NCI-H2081 (cell line): Measurements from ENCODE around the gene PITPNC1.
"Not testable (repeated sequence)": the region's sequence is repeated elsewhere in the genome, so short reads cannot be mapped to it uniquely, and the experiment has no call there.

ENCODE experiments used
- DNase-seq, 2 experiments: peaks; one replicate each; lab custom pipeline; 2025; lab: John Stamatoyannopoulos, UW

PITPNC1 gene

DNA sequence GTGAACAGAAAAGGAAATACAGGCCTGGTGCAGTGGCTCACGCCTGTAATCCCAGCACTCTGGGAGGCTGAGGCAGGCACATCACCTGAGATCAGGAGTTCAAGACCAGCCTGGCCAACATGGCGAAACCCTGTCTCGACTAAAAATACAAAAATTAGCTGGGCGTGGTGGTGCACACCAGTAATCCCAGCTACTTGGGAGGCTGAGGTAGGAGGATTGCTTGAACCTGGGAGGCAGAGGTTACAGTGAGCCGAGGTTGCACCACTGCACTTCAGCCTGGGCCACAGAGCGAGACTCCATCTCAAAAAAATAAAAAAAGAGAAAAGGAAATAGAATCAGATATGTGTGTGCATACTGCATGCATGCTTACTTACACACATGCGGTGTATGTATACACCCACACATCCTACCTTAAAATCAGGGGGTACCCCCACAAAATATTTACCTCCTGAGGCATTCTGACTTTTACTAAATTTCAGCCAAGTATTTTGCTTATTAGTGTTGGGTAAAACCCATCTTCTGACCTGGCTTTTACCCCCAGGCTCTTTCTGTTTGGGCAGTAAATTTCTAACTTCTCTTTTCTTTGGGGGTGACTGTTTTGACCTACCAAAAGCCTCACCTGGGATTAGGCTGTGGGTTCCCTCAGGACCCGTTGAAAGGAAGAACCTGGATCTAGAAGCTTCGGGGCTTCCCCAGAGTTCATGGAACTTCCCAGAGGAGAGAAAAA lies 201.8 kb downstream of the PITPNC1 start:
- DNase-seq = not testable (repeated sequence)

DNA sequence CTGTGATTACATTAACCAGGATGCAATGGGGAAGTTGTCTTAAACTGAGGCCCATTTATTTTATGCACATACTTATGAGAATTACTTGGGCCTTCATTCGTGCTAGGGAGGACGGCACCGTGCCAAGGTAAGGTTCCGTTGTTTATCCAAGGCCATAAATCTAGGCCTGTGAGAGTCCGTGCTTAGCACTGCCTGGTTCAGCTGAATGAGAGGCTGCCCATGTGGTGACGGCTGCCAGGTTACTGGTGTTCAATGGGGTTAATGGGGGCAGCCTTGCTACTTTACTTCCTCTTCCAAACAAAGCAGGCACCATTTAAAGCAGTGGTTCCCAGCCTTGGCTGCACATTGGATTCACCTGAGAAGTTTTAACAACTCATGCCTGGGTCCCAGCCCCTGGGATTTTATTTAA lies 205.6 kb downstream of the PITPNC1 start:
- DNase-seq = peak; percentile 87 to 97

DNA sequence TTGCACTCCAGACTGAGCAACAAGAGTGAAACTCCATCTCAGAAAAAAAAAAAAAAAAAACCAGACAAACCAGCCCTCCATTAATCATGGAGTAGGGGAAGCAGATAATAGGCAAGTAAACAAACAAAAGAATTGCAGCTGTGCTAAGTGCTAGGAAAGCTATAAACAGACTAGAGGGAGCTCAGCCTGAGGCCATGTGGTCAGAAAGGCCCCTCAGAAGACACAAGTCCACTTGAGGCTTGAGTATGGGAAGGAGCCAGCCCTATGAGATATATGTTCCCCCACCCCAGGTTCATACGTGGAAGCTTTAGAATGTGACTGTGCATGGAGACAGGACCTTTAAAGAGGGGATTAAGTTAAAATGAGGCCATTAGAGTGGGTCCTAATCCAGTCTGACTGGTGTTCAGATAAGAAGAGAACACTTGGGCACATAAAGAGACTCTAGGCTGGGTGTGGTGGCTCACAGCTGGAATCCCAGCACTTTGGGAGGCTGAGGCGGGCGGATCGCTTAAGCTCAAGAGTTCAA lies 208.1 kb downstream of the PITPNC1 start:
- DNase-seq = peak; percentile 47 to 84

- DNase-seq = no peak
These were observed 211.2 kb downstream of the PITPNC1 start for GRCh38 chr17:67588326-67588725.

GRCh38 chr17:67594115-67594880 lies 217.2 kb downstream of the PITPNC1 start:
- DNase-seq = no peak

GRCh38 chr17:67600408-67600807 lies 223.3 kb downstream of the PITPNC1 start:
- DNase-seq = no peak

DNA sequence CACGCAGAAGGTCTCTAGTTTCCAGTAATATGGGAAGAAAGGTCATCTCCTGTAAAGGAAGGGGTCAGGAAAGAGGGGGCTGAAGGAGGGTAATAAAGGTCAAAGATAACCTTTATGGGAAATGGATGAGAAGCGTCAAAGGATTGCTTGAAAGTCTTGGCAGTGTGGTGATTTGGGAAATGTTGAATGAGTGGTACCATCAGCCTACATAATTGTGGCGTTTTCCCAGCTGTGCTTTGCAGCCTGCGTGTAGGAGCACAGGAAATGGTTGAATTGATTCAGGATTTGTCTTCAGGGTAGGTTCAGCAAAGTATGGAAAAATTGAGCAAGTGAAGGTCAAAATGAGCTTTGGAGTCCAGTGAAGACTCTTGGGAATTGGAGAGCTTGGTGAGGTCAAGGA lies 224.8 kb downstream of the PITPNC1 start:
- DNase-seq = peak in 1 of 2 experiments; percentile 30

- no peak for DNase-seq
These were observed 225.4 kb downstream of the PITPNC1 start for GRCh38 chr17:67602444-67602843.

GRCh38 chr17:67602974-67603373 lies 225.9 kb downstream of the PITPNC1 start:
- DNase-seq = peak; percentile 72 to 79

DNA sequence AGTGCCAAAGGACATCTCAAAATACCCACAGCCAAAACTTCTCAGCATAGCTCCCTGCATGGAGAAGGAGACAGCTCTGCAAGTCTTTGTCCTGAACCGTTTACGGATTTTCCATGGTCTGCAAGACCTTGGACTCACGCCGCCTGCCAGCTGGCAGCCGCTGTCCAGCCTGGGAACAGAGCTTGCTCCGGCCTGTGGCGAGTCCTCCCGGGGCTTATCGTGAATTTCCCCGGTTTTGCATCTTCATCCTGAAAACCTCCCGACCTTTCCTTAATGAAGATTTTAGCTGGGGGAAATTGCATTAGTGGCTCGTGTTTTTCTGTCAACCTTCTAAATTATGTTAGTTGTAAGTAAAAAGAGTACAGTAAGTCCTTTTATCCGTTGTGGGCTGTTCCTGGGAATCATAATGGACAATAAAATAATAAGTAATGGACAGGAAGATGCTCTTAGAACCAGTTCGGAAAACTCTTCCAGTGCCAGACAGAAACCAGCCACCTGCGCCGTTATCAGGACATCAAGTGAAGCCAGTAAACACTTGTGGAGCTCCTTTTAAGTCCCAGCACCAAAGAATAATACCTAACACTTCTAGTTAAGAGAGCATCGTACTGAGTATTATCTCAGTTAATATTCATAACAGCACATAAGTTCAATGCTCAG lies 228.3 kb downstream of the PITPNC1 start:
- no peak for DNase-seq

- peak; percentile 45 to 74 for DNase-seq
These were observed 229.4 kb downstream of the PITPNC1 start for GRCh38 chr17:67606471-67606870.

GRCh38 chr17:67606896-67607604 lies 230.0 kb downstream of the PITPNC1 start:
- no peak for DNase-seq

- DNase-seq = no peak
These were observed 233.0 kb downstream of the PITPNC1 start for GRCh38 chr17:67610061-67610460.

GRCh38 chr17:67613961-67614360 lies 236.9 kb downstream of the PITPNC1 start:
- no peak for DNase-seq

GRCh38 chr17:67615011-67615561 lies 238.0 kb downstream of the PITPNC1 start:
- DNase-seq = no peak

DNA sequence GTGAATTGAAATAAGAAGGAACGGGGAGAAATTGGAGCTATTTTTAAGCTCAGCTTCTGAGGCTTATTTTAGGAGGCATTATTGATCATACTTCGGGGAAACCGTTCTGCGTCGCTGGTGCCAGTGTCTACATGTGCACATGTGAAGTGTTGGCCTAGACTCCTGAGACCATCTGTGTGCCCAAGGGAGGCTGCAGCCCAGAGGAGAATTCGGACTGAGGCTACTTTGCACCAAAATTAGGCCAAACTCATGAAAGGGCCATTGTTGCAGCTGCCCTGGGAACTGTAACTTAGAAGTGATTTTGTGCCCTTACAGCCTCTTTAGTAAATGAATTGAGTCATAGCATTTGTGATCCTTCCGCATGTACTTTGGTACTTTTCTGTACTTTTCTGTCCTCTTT lies 238.7 kb downstream of the PITPNC1 start:
- DNase-seq = no peak

DNA sequence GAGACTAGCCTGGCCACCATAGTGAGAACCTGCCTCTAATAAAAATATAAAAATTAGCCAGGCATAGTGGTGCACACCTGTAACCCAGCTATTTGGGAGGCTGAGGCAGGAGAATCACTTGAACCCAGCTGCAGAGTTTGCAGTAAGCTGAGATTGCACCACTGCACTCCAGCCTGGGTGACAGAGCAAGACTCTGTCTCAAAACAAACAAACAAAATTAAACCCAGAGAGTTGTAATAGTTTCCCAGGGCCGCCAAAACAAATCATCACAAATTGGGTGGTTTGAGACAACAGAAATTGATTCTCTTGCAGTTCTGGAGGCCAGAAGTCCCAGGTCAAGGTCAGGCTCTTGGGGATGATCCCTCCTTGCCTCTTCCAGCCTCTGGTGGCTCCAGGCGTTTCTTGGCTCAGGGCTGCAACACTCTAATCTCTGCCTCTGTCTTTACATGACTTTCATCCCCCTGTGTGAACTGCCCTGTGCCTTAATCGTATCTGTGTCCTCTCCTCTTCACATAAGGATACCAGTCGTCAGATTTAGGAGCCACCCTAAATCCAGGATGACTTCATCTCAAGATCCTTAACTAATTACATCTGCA lies 240.3 kb downstream of the PITPNC1 start:
- DNase-seq = no peak

- no peak for DNase-seq
These were observed 242.5 kb downstream of the PITPNC1 start for GRCh38 chr17:67619555-67619954.

- no peak for DNase-seq
These were observed 243.0 kb downstream of the PITPNC1 start for GRCh38 chr17:67620088-67620487.

- DNase-seq = no peak
These were observed 243.6 kb downstream of the PITPNC1 start for GRCh38 chr17:67620636-67621035.

DNA sequence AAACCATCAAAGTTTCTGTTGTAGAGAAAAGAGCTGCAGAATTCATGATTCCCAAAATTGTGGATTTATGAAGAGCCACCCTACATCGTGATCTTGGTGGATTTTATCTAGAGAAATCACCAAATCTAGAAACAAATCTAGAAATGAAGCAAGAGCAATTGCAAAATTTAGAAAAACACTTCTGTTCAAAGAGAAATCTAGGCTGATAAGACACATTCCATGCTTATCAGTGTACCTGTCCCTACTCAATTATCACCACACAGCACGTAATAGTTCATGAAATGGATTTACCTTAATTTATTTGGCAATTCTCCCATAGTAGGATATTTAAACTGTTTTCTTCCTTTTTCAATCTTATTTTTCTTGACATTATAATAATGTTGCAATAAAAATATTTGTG lies 246.7 kb downstream of the PITPNC1 start:
- DNase-seq = no peak
